GM19099 (cell line): ENCODE results near the gene ARHGEF4.

Source experiments
- POLR2A ChIP-seq: IDR thresholded peaks from 3 replicates; pipeline ENCODE4 v1.6.1; 2011; ENCODE audit warnings: low read depth; ENCODE audit not compliant: insufficient read length; ENCODE audit errors: extremely low read depth

Gene ARHGEF4

DNA sequence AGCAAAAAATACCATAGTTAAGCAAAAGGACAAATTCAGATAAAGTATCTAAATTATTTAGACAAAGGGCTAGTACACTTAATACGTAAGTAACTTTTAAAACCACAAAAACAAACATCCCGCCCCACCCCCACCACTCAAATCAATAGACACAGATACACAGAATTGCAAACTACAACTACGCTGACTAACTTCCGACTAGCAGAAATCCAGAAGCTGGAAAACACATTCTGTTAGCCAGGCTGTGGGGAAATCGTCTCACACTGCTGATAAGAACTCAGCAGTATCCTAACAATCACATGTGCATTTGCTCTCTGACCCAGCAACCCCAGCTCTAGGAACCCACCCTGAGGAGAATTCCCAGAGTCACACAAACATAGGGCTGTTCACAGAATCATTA lies 240.0 kb downstream of the ARHGEF4 start:
- TF ChIP-seq POLR2A = no peak

DNA sequence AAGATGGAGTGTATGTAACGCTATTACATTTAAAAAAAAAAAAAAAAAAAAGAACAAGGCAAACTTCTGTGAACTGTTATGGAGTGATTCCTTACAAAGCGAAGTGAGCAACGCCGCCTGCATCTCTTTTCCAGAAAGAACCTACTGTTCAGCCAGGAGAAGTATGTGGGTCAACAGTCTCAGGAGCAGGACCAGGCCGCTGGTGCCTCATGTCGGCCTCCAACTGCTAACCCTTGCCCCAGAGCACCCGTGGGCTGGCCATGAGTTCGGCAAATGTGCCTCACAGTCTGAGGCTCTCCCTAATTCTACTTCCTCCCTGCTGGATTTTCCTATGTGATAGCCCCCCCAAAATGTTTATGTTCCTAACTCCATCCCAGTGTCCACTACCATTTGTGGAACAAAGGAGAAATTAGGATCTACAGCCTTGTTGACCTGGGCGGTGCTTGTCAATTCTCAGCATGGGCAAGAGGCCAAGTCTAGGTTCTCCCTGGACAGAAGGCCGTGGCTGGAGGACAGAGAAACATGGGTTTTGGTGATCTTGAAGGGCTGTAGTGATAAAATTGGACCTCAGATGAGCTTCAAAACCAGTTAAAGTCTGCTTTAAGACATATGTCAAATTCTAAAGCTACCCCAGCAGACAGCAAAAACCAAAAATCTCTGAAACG lies 240.6 kb downstream of the ARHGEF4 start:
- no peak for TF ChIP-seq POLR2A

DNA sequence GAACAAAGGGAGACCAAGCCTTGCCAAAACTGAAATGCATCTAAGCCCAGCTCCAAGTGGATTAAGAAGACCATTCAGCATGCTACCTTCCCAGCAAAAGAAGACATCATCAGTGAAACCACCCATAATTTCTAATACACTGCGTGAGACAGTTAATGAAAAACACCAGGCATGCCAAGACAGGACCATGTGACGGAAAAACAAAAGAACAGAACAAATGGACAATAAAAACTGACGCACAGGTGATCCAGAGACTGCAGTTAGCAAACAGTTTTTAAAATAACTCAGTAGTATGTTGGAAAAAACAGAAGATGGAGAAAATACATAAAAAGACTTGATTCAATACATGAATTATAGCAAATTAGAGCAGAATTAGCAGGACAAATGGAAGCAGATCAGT lies 241.3 kb downstream of the ARHGEF4 start:
- no peak for TF ChIP-seq POLR2A

DNA sequence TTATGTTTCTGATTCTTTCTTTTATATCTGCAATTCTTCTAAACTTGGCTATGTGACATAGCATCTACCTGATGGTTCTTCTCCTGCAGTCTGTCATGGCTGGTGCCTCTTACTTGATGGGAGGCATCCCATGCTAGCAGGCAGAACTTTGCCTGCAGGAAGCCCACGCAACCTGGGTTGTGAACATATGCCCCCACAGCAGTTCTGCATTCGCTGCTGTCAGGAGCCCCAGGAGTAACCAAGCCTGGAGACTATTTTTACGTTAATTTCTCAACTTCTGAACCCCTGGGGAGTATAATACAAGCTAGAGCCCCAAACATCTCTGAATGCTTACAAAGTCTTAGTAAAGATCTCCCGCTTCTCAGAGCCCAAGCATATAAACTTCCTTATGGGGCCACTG lies 244.5 kb downstream of the ARHGEF4 start:
- TF ChIP-seq POLR2A = no peak

DNA sequence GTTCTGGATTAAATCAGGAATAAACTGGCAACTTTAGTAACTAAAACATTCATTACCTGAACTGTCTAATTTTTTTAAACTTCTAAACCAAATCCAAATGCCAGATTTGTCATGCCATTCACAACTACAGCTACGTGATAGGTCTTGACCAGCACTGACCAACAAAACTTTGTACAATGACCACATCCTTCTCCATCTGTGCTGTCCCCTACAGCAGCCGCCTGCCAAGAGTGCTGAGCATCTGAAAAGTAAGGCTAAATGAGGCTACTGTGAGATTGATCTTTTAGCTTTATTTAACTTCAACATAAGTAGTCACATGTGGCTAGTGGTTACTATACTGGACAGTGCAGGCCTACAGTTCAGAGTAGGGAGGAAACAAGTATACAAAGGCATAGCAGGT lies 248.9 kb downstream of the ARHGEF4 start:
- TF ChIP-seq POLR2A = no peak

DNA sequence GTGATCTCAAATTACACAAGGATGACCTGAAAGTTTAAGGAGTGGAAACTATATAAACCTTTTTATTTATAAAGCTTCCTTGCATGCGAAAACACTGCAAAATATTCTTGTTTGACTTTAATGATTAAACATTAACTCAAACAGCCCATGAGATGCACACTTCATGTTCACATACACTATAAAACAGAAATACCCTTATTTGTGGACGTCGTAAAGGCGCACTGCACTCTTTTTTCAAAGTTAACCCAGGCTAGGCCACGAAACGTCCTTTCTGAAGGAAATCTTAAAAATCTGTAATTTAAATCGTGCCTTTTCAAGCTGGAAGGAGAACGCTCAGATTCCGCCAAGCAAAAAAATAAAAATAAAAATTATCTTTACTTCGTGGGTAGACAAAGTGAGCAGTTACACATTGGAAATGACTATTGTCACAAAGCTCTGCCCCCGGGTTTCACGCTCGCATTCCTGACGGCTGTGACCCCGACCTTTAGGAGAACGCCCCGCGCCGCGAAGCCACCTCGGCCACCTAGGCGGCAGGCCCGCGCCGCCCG lies 255.8 kb downstream of the ARHGEF4 start:
- TF ChIP-seq POLR2A = no peak

DNA sequence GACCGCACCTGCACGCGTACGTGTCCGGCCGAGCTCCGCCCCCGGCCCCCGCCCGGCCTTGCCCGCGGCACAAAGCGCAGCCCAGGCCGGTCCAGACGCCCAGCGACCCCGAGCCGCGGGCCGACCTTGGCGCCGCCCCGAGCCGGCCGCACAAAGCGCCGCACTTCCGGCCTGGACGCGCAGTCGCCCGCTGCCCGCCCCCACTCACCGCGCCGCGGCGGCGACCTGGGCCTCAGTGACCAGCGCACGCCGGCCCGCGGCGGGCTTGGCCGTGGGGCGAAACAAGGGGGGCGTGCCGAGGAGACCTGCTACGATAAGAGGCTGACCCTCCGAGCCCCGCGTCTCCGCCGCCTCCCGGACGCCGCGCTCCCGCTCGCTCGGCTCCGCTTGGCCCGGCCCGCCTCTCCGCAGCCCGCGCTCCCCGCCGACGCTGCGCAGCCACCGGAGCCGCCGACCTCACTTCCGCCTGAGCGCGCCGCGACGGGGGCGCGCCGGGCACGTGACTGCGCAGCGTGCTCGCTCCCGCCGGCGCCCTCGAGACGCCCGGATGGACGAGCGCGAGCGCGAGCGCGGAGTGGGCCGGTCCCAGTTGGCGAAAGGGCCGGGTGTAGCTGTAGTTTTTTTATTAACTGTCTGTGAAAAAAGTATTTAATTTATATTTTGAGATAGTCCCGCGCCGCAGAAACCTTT lies 256.4 kb downstream of the ARHGEF4 start, which contains the start of gene FAM168B:
Gene FAM168B (minus strand): TSS at position 455 of the 690 bp plus-strand sequence. CDS start 10,814 bp downstream, outside the sequence.
- peak; percentile 90 for TF ChIP-seq POLR2A

DNA sequence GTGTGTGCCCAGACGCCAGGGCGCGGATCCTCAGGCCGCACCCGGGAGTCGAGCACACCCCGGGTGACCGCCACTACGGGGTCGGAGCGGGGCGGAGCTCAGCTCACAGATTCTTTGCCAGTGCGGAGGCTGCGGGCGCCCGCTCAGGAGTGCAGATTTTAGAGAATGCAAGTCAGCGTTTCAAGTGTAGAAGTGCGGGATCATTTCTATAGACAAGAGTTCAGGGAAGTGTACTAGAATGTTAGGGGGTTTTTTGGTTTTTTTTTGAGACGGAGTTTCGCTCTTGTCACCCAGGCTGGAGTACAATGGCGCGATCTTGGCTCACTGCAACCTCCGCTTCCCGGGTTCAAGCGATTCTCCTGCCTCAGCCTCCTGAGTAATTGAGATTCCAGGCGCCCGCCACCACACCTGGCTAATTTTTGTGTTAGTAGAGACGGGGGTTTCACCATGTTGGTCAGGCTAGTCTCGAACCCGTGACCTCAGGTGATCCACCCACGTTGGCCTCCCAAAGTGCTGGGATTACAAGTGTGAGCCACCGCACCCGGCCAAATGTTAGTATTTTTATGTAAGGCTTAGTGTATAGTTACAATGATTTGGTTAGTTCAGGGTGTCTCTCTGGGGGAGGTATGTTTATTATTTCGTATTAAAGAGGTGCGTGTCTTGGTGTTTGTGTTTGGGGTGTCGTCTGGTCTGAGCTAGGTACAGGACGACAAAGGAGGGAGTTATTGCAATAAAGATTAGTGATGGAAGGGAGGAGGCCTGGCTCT lies 257.2 kb downstream of the ARHGEF4 start:
- TF ChIP-seq POLR2A = no peak

DNA sequence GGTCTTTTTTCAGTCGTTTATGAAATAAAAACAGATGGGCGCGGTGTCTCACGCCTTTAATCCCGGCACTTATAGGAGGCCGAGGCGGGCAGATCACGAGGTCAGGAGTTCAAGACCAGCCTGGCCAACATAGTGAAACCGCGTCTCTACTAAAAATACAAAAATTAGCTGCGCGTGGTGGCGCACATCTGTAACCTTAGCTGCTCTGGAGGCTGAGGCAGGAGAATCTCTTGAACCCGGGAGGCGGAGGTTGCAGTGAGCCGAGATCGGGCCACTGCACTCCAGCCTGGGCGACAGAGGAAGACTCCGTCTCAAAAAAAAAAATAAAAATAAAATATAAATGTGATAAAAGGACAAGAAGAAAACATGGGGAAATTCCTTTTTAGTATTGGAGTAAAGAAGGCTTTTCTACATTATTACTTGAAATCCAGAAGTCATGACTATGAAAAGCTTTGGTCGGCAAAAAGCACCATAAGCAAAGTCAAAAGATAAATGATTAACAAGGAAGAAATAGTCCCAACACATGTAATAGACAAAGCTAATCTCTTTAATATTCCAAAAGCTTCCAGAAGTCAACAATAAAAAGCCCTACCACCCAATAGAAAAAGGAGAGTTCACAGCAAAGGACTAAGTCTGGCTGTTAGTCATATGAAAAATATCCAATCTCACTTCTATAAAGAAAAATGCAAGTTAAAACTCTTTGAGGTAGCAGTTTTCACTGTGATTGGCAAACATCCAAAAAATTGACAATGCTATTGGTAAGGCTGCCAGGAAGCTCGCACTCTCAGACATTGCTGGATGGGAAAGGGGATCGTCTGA lies 258.0 kb downstream of the ARHGEF4 start:
- TF ChIP-seq POLR2A = no peak
